Tibial nerve (tissue), 4 donors: ENCODE data around the gene MICALL2. TPM values are rescaled to one million over a fixed set of nuclear protein-coding genes. Genes with fewer than 3 reads are reported as not detected.

ENCODE experiments used
- DNase-seq, 2 donors: peaks; one replicate each; pipeline ENCODE4 v3.0.0-alpha.2; 2019; ENCODE audit warnings: low spot score in 2 of 2
- H3K27ac ChIP-seq, 4 donors: fragments of 200-600 bp; sonication (generic) in 3 of 4; one replicate each; pipeline ENCODE4 v1.5.1; 2017 to 2019; ENCODE audit warnings: mild to moderate bottlenecking in 1 of 4
- H3K27me3 ChIP-seq, 2 donors: fragments of 200-600 bp; sonication (generic) in 1 of 2; one replicate each; pipeline versions ENCODE4 v1.5.1 to v1.6.0; 2017 to 2019
- H3K36me3 ChIP-seq, 3 donors: fragments of 200-600 bp; sonication (generic); one replicate each; pipeline ENCODE4 v1.5.1; 2018 to 2019
- H3K4me1 ChIP-seq, 4 donors: fragments of 200-600 bp; sonication (generic) in 3 of 4; one replicate each; pipeline ENCODE4 v1.5.1; 2017 to 2019
- H3K4me3 ChIP-seq, 4 donors: fragments of 200-600 bp; sonication (generic) in 3 of 4; one replicate each; pipeline ENCODE4 v1.5.1; 2017 to 2019; ENCODE audit warnings: mild to moderate bottlenecking in 1 of 4, moderate library complexity in 1 of 4
- H3K9me3 ChIP-seq, 4 donors: fragments of 200-600 bp; sonication (generic) in 3 of 4; one replicate each; pipeline ENCODE4 v1.5.1; 2017 to 2019
- EP300 ChIP-seq, 2 donors: sonication (generic); formaldehyde crosslinking; IDR thresholded peaks; one replicate each; pipeline ENCODE4 v1.6.1; 2017; ENCODE audit warnings: antibody characterized with exemption in 2 of 2, mild to moderate bottlenecking in 1 of 2
- POLR2A ChIP-seq, 2 donors: fragments of 450-650 bp; IDR thresholded peaks; one replicate each; pipeline ENCODE4 v1.6.1; 2017; ENCODE audit warnings: antibody characterized with exemption in 2 of 2, mild to moderate bottlenecking in 2 of 2, moderate library complexity in 2 of 2
- WGBS, 2 donors: methylation state at CpG; one replicate each; pipeline ENCODE4 v1.1.5; 2018; 5-methylcytosine and 5-hydroxymethylcytosine counted together
- total RNA-seq, 4 donors: library from RNA; depleted of rRNA; stranded (reverse); fragments of >200 nt; gene quantifications; one replicate each; pipeline ENCODE4 v1.1.0, GENCODE V29; 2016
- TF ChIP-seq, protein P1 (sequence below), 5 experiments: fragments of 200-600 bp in 3 of 5; fragments of 450-650 bp in 2 of 5; sonication (generic) in 3 of 5; IDR thresholded peaks; one replicate each; pipeline ENCODE4 v1.5.1; 2016 to 2019; ENCODE audit warnings: antibody characterized with exemption in 5 of 5, mild to moderate bottlenecking in 3 of 5, moderate library complexity in 2 of 5

The MICALL2 gene
- total RNA-seq, 4 donors from 2014 or later = 67.6 to 153 (median 104) TPM

GRCh38 chr7:1418505-1419309, 40.6 kb downstream of the MICALL2 start:
- no peak for TF ChIP-seq EP300 (IDR thresholded peaks at IDR 0.05)
- no peak for TF ChIP-seq POLR2A (IDR thresholded peaks at IDR 0.05)
- TF ChIP-seq, protein P1, sequence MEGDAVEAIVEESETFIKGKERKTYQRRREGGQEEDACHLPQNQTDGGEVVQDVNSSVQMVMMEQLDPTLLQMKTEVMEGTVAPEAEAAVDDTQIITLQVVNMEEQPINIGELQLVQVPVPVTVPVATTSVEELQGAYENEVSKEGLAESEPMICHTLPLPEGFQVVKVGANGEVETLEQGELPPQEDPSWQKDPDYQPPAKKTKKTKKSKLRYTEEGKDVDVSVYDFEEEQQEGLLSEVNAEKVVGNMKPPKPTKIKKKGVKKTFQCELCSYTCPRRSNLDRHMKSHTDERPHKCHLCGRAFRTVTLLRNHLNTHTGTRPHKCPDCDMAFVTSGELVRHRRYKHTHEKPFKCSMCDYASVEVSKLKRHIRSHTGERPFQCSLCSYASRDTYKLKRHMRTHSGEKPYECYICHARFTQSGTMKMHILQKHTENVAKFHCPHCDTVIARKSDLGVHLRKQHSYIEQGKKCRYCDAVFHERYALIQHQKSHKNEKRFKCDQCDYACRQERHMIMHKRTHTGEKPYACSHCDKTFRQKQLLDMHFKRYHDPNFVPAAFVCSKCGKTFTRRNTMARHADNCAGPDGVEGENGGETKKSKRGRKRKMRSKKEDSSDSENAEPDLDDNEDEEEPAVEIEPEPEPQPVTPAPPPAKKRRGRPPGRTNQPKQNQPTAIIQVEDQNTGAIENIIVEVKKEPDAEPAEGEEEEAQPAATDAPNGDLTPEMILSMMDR (IDR thresholded peaks at IDR 0.05) = no peak
- Histone ChIP-seq H3K4me3 (no peak overlapping the region), H3K27ac (no peak overlapping the region), H3K4me1 (peaks cover 0 to 7% (median 0%) of the 10 kb centered on the region in 4 donors), H3K9me3 (no peaks in the 10 kb centered on the region), H3K36me3 (no peaks in the 10 kb centered on the region), H3K27me3 (peaks cover 0 to 63% of the 10 kb centered on the region in 2 donors)
- no peak for DNase-seq
- WGBS, 2 donors = 57 to 65% methylated on average over 15 to 20 of the region's 21 CpGs

DNA sequence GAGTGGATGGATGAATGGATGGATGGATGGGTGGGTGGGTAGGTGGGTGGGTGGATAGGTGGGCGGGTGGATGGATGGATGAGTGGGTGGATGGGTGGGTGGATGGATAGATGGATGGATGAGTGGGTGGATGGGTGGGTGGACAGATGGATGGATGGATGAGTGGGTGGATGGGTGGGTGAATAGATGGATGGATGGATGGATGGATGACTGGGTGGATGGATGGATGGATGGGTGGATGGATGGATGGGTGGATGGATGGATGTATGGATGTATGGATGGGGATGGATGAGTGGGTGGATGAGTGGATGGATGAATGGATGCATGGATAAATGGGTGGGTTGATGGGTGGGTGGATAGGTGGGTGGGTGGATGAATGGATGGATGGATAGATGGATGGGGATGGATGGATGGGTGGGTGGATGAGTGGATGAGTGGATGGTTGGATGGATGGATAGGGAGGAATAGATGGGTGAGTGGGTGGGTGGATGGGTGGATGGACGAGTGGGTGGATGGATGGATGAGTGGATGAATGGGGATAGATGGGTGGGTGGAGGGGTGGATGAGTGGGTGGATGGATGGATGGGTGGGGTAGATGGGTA, 43.8 kb downstream of the MICALL2 start:
- Histone ChIP-seq H3K27ac (no peak overlapping the region), H3K27me3 (peaks cover 0 to 62% of the 10 kb centered on the region in 2 donors), H3K4me3 (no peak overlapping the region), H3K36me3 (no peaks in the 10 kb centered on the region), H3K9me3 (no peaks in the 10 kb centered on the region), H3K4me1 (peaks cover 0 to 13% (median 6%) of the 10 kb centered on the region in 4 donors)
- no peak for TF ChIP-seq POLR2A (IDR thresholded peaks at IDR 0.05)
- TF ChIP-seq, protein P1 (IDR thresholded peaks at IDR 0.05) = no peak
- TF ChIP-seq EP300 (IDR thresholded peaks at IDR 0.05) = no peak
- DNase-seq = no peak
- WGBS, 2 donors = 75 to 79% methylated on average over 2 of the region's 2 CpGs

GRCh38 chr7:1413936-1414639, 45.2 kb downstream of the MICALL2 start:
- no peaks in the 10 kb centered on the region for H3K36me3 ChIP-seq

DNA sequence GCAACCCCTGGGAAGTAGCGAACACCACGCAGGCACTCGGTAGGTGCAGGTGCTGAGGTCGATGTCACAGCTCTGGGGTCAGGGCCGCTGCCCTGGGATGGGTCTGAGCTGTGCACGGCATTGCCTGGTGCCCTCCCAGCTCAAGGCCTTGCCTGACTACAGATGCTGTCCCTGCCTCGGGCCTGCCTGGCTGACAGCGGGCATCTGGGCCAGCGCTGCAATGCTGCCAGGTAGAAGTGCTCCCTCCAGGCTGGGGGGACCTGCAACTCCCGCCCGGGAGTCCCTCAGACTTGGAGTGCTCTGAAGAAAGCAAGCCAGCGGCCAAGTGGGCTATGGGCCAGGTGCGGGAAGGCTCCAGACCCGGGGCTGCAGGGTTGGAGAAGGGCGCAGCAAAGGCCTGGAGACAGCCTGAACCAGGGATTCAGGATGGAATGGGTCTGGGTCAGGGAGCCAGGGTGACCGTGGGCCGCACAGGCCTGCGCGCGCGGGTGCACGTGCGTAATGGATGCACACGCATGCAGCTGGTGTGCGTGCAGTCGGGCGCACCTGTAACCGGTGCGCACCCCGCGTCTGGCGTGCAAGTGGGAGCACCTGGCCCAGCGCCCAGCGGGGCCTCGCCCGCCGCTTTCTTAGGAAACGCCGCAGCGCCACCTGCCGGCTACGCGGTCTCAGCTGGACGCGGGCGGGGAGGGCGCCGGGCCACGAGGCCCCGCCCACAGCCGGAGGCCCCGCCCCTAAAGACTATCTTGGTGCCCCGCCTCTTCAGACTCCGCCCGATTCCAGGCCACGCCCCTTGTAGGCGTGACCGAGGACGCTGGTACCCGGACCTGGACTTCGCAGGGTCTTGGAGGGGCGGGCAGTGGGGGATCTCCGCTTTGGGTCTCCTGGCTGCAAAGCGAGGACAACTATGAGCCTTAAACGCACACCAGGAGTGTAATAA, 46.7 kb downstream of the MICALL2 start:
- Histone ChIP-seq H3K27ac (no peak overlapping the region), H3K4me1 (peaks cover 0 to 13% (median 6%) of the 10 kb centered on the region in 4 donors), H3K27me3 (peaks cover 0 to 70% of the 10 kb centered on the region in 2 donors), H3K36me3 (no peaks in the 10 kb centered on the region), H3K9me3 (no peaks in the 10 kb centered on the region), H3K4me3 (peak overlapping the region in 1 of 4 donors; percentile 19)
- TF ChIP-seq, protein P1 (IDR thresholded peaks at IDR 0.05) = peak; percentile 59 to 87 (median 76)
- TF ChIP-seq EP300 (IDR thresholded peaks at IDR 0.05) = no peak
- DNase-seq = peak; percentile 52 to 70
- WGBS, 2 donors = 14 to 21% methylated on average over 22 to 42 of the region's 65 CpGs

More at GRCh38 chr7:1413936-1414639, 45.2 kb downstream of the MICALL2 start:
- no peak for TF ChIP-seq EP300 (IDR thresholded peaks at IDR 0.05)
- Histone ChIP-seq H3K27ac (no peak overlapping the region), H3K4me1 (peaks cover 0 to 13% (median 6%) of the 10 kb centered on the region in 4 donors), H3K9me3 (no peaks in the 10 kb centered on the region), H3K27me3 (peaks cover 0 to 66% of the 10 kb centered on the region in 2 donors), H3K4me3 (no peak overlapping the region)
- DNase-seq = no peak
- 72 to 74% methylated on average over 8 to 14 of the region's 21 CpGs for WGBS, 2 donors

- no peak for DNase-seq
- TF ChIP-seq EP300 (IDR thresholded peaks at IDR 0.05) (no peak), POLR2A (IDR thresholded peaks at IDR 0.05) (no peak)
- TF ChIP-seq, protein P1 (IDR thresholded peaks at IDR 0.05) = no peak
- no peak overlapping the region for H3K27ac ChIP-seq
- no peaks in the 10 kb centered on the region for H3K36me3 ChIP-seq
- H3K9me3 ChIP-seq = no peaks in the 10 kb centered on the region
- peaks cover 0 to 75% of the 10 kb centered on the region in 2 donors for H3K27me3 ChIP-seq
- no peak overlapping the region for H3K4me3 ChIP-seq
- peaks cover 0 to 13% (median 6%) of the 10 kb centered on the region in 4 donors for H3K4me1 ChIP-seq
- WGBS, 2 donors = 90 to 91% methylated on average over 28 of the region's 28 CpGs
Measured at GRCh38 chr7:1411414-1411813, 47.9 kb downstream of the MICALL2 start.
